Keratinocyte (primary cell): ENCODE measurements around the gene PAX5.

Source experiments
- CTCF ChIP-seq, 3 experiments: IDR thresholded peaks in 1 of 3; conservative IDR thresholded peaks in 1 of 3; optimal IDR thresholded peaks in 1 of 3; 2 replicates in 2 of 3; 3 replicates in 1 of 3; pipeline versions ENCODE3 to v1.5.1; 2011; ENCODE audit warnings: low read length in 3 of 3, mild to moderate bottlenecking in 3 of 3, moderate library complexity in 2 of 3, control low read depth in 1 of 3, inconsistent platforms in 1 of 3; ENCODE audit not compliant: insufficient read depth in 2 of 3; ENCODE audit errors: extremely low read depth in 1 of 3
- EZH2 ChIP-seq: IDR thresholded peaks from one replicate; pipeline ENCODE4 v1.6.1; 2012; ENCODE audit warnings: inconsistent platforms, mild to moderate bottlenecking, low read length, moderate library complexity

DNA sequence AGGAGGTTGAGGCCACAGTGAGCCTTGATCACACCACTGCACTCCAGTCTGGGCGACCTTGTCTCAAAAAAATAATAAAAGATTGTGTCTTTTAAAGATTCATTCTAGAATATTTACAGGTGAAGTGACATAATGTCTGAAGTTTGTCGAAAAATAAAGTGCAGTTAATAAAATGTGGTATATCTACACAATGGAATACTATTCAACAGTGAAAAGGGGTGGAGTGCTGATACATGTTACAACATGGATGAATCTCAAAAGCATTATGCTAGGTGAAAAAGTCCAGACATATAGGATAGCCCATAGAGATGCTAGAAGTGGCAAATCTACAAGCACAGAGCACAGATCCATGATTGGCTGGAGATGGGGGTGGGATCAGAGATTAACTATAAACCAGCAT, 101.9 kb downstream of the PAX5 start:
- no peak for TF ChIP-seq CTCF (optimal IDR thresholded peaks at IDR 0.05 in 1 of 3, IDR thresholded peaks at IDR 0.05 in 1 of 3, conservative IDR thresholded peaks at IDR 0.05 in 1 of 3; ENCODE audit: extremely low read depth in 1 of 3, insufficient read depth in 2 of 3, low read length in 3 of 3)
- TF ChIP-seq EZH2 = no peak
